H9 (cell line): ENCODE data around the gene IGF1R. TPM values are rescaled to one million over a fixed set of nuclear protein-coding genes. Genes with fewer than 3 reads are reported as not detected.

ENCODE experiments used
- DNase-seq: peaks from one replicate; pipeline ENCODE4 v3.0.0-alpha.2; 2017
- H2AFZ ChIP-seq: one replicate; pipeline ENCODE4 v1.6.1; 2013; ENCODE audit warnings: mild to moderate bottlenecking, low read length, control low read depth, moderate library complexity
- H2AK5ac ChIP-seq: 2 replicates; pipeline ENCODE4 v1.6.1; 2013; ENCODE audit warnings: low read length, control low read depth, mixed read lengths; ENCODE audit not compliant: insufficient read length
- H2BK120ac ChIP-seq: one replicate; pipeline ENCODE4 v1.6.1; 2013; ENCODE audit warnings: low read depth, mild to moderate bottlenecking, low read length, control low read depth, inconsistent platforms; ENCODE audit not compliant: poor library complexity, severe bottlenecking
- H2BK12ac ChIP-seq: 2 replicates; pipeline ENCODE4 v1.6.1; 2013; ENCODE audit warnings: low read length, control low read depth, mixed read lengths, low read depth; ENCODE audit not compliant: insufficient read length
- H2BK15ac ChIP-seq: 2 replicates; pipeline ENCODE4 v1.6.1; 2013; ENCODE audit warnings: low read depth, low read length, control low read depth
- H2BK20ac ChIP-seq: one replicate; pipeline ENCODE4 v1.6.1; 2013; ENCODE audit warnings: low read depth, mild to moderate bottlenecking, low read length, control low read depth, inconsistent platforms; ENCODE audit not compliant: poor library complexity, severe bottlenecking
- H2BK5ac ChIP-seq: 2 replicates; pipeline ENCODE4 v1.6.1; 2013; ENCODE audit warnings: low read length, control low read depth, mixed read lengths; ENCODE audit not compliant: insufficient read length
- H3K14ac ChIP-seq: 2 replicates; pipeline ENCODE4 v1.6.1; 2013; ENCODE audit warnings: low read length, control low read depth; ENCODE audit not compliant: insufficient read depth
- H3K18ac ChIP-seq: 2 replicates; pipeline ENCODE4 v1.6.1; 2013; ENCODE audit warnings: low read depth, mild to moderate bottlenecking, mixed read lengths, low read length, control low read depth; ENCODE audit not compliant: insufficient read length
- H3K23ac ChIP-seq: 2 replicates; pipeline ENCODE4 v1.6.1; 2013; ENCODE audit warnings: low read length, control low read depth, mixed read lengths, low read depth; ENCODE audit not compliant: insufficient read length
- H3K23me2 ChIP-seq: 2 replicates; pipeline ENCODE4 v1.6.1; 2013; ENCODE audit warnings: low read depth, mild to moderate bottlenecking, mixed read lengths, low read length, control low read depth; ENCODE audit not compliant: insufficient read length, poor library complexity, severe bottlenecking
- H3K27ac ChIP-seq: 2 replicates; pipeline ENCODE4 v1.5.1; 2013; ENCODE audit warnings: low read length, control low read depth, mixed read lengths, low read depth; ENCODE audit not compliant: insufficient read length
- H3K27me3 ChIP-seq: 2 replicates; pipeline ENCODE4 v1.6.1; 2013; ENCODE audit warnings: low read length, control low read depth, inconsistent platforms; ENCODE audit not compliant: insufficient read depth
- H3K4ac ChIP-seq: 2 replicates; pipeline ENCODE4 v1.6.1; 2013; ENCODE audit warnings: low read depth, mild to moderate bottlenecking, control low read depth, inconsistent platforms, low read length, moderate library complexity
- H3K4me1 ChIP-seq: 2 replicates; pipeline ENCODE4 v1.6.1; 2013; ENCODE audit warnings: low read length, control low read depth, inconsistent platforms; ENCODE audit not compliant: insufficient read depth
- H3K4me2 ChIP-seq: 2 replicates; pipeline ENCODE4 v1.6.1; 2013; ENCODE audit warnings: low read length, control low read depth, mixed read lengths; ENCODE audit not compliant: insufficient read length, insufficient read depth
- H3K56ac ChIP-seq: 2 replicates; pipeline ENCODE4 v1.6.1; 2013; ENCODE audit warnings: low read depth, mild to moderate bottlenecking, mixed read lengths, low read length, control low read depth; ENCODE audit not compliant: insufficient read length
- H3K79me1 ChIP-seq: 2 replicates; pipeline ENCODE4 v1.6.1; 2013; ENCODE audit warnings: low read depth, mild to moderate bottlenecking, moderate library complexity, low read length, control low read depth, inconsistent platforms; ENCODE audit not compliant: insufficient read depth, poor library complexity, severe bottlenecking
- H3K79me2 ChIP-seq: 2 replicates; pipeline ENCODE4 v1.6.1; 2013; ENCODE audit warnings: low read length, control low read depth, inconsistent platforms; ENCODE audit not compliant: insufficient read depth
- H3K9ac ChIP-seq: 2 replicates; pipeline ENCODE4 v1.6.1; 2013; ENCODE audit warnings: low read length, control low read depth, mixed read lengths; ENCODE audit not compliant: insufficient read length; ENCODE audit errors: extremely low read depth
- H3K9me3 ChIP-seq: one replicate; pipeline ENCODE4 v1.6.1; 2013; ENCODE audit warnings: low read depth, low read length, inconsistent platforms; ENCODE audit not compliant: control insufficient read depth
- H3T11ph ChIP-seq: one replicate; pipeline ENCODE4 v1.6.1; 2013; ENCODE audit warnings: mild to moderate bottlenecking, low read length, control low read depth, inconsistent platforms
- H4K20me1 ChIP-seq: one replicate; pipeline ENCODE4 v1.6.1; 2013; ENCODE audit not compliant: control insufficient read depth, insufficient read length, insufficient read depth
- H4K5ac ChIP-seq: 2 replicates; pipeline ENCODE4 v1.6.1; 2013; ENCODE audit warnings: low read depth, mild to moderate bottlenecking, mixed read lengths, low read length, control low read depth; ENCODE audit not compliant: insufficient read length
- H4K8ac ChIP-seq: replicated peaks from 2 replicates; pipeline ENCODE4 v1.6.1; 2013; ENCODE audit warnings: low read length, control low read depth, mixed read lengths, low read depth; ENCODE audit not compliant: insufficient read length
- H4K91ac ChIP-seq: 2 replicates; pipeline ENCODE4 v1.6.1; 2013; ENCODE audit warnings: low read depth, mild to moderate bottlenecking, moderate library complexity, mixed read lengths, low read length, control low read depth; ENCODE audit not compliant: insufficient read length
- H3K27ac Mint-ChIP-seq, 3 experiments: 2 replicates in 2 of 3; 3 replicates in 1 of 3; pipeline ENCODE4 v1.8.0; 2020 to 2021; ENCODE audit warnings: mixed read lengths in 3 of 3, mild to moderate bottlenecking in 1 of 3, moderate library complexity in 1 of 3
- H3K27me3 Mint-ChIP-seq: 2 replicates; pipeline ENCODE4 v1.8.0; 2021; ENCODE audit warnings: low read depth, mild to moderate bottlenecking, moderate library complexity, mixed read lengths
- H3K36me3 Mint-ChIP-seq, 3 experiments: 2 replicates in 2 of 3; 3 replicates in 1 of 3; pipeline ENCODE4 v1.8.0; 2020 to 2021; ENCODE audit warnings: low read depth in 3 of 3, mixed read lengths in 3 of 3; ENCODE audit not compliant: insufficient read depth in 1 of 3
- H3K4me1 Mint-ChIP-seq, 2 experiments: 2 replicates each; pipeline ENCODE4 v1.8.0; 2020; ENCODE audit warnings: mixed read lengths in 2 of 2
- H3K4me3 Mint-ChIP-seq, 2 experiments: 2 replicates in 1 of 2; 3 replicates in 1 of 2; pipeline ENCODE4 v1.8.0; 2020 to 2021; ENCODE audit warnings: mild to moderate bottlenecking in 2 of 2, mixed read lengths in 2 of 2, moderate library complexity in 1 of 2
- H3K9me3 Mint-ChIP-seq, 2 experiments: 2 replicates in 1 of 2; 3 replicates in 1 of 2; pipeline ENCODE4 v1.8.0; 2020; ENCODE audit warnings: mild to moderate bottlenecking in 2 of 2, mixed read lengths in 2 of 2, moderate library complexity in 1 of 2
- whole genome bisulfite sequencing: extraction: QIAGEN DNeasy Blood & Tissue Kit; methylation state at CpG from one replicate; pipeline ENCODE4 v1.1.7; 2013; ENCODE audit warnings: missing lambda C conversion rate, low lambda C conversion rate, mixed read lengths; ENCODE audit not compliant: insufficient read length; ENCODE audit errors: extremely low coverage; 5-methylcytosine and 5-hydroxymethylcytosine counted together
- total RNA-seq: library from RNA; stranded (reverse); gene quantifications from 2 replicates; pipeline ENCODE4 v1.2.1, GENCODE V29; 2021
- TF ChIP-seq, protein P1 (sequence below): fragments of 200-600 bp; sonication (generic); conservative IDR thresholded peaks from 3 replicates; pipeline ENCODE4 v1.8.0; 2021; ENCODE audit warnings: antibody characterized with exemption, mild to moderate bottlenecking

IGF1R gene
- total RNA-seq, 1 experiment from 2014 or later, result 70.0 TPM

GRCh38 chr15:98708037-98708590 is 59.8 kb downstream of the IGF1R start:
- H3K9me3 Mint-ChIP-seq, result peaks cover 5% of the 10 kb centered on the region in 2 experiments; a peak in 3 of 5 replicates
- Histone ChIP-seq H2BK5ac (no peak overlapping the region), H3K23me2 (no peaks in the 10 kb centered on the region), H3K79me2 (peaks cover 80% of the 10 kb centered on the region; the same call in 1 of the 2 replicates), H2BK15ac (no peak overlapping the region), H2BK120ac (no peak overlapping the region), H3K79me1 (peaks cover 13% of the 10 kb centered on the region), H2BK12ac (no peak overlapping the region), H2AK5ac (no peak overlapping the region), H4K91ac (no peak overlapping the region), H2BK20ac (no peak overlapping the region), H4K5ac (no peak overlapping the region), H2AFZ (no peak overlapping the region), H3K56ac (no peak overlapping the region), H3K27ac (no peak overlapping the region), H4K8ac (no peak overlapping the region), H3T11ph (no peak overlapping the region), H3K4ac (no peak overlapping the region), H3K14ac (no peak overlapping the region), H3K4me2 (no peak overlapping the region), H3K9me3 (no peaks in the 10 kb centered on the region), H3K27me3 (no peaks in the 10 kb centered on the region), H3K4me1 (peaks cover 18% of the 10 kb centered on the region; the same call in 1 of the 2 replicates), H4K20me1 (no peaks in the 10 kb centered on the region), H3K23ac (no peak overlapping the region), H3K18ac (no peak overlapping the region), H3K9ac (no peak overlapping the region)
- no peak for DNase-seq
- TF ChIP-seq, protein P1, sequence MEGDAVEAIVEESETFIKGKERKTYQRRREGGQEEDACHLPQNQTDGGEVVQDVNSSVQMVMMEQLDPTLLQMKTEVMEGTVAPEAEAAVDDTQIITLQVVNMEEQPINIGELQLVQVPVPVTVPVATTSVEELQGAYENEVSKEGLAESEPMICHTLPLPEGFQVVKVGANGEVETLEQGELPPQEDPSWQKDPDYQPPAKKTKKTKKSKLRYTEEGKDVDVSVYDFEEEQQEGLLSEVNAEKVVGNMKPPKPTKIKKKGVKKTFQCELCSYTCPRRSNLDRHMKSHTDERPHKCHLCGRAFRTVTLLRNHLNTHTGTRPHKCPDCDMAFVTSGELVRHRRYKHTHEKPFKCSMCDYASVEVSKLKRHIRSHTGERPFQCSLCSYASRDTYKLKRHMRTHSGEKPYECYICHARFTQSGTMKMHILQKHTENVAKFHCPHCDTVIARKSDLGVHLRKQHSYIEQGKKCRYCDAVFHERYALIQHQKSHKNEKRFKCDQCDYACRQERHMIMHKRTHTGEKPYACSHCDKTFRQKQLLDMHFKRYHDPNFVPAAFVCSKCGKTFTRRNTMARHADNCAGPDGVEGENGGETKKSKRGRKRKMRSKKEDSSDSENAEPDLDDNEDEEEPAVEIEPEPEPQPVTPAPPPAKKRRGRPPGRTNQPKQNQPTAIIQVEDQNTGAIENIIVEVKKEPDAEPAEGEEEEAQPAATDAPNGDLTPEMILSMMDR, result no peak
- peaks cover 29 to 37% (median 34%) of the 10 kb centered on the region in 3 experiments for H3K36me3 Mint-ChIP-seq
- no peak overlapping the region; a peak in 1 of 5 replicates for H3K4me3 Mint-ChIP-seq
- H3K27me3 Mint-ChIP-seq, result no peaks in the 10 kb centered on the region
- WGBS, result no CpG with 5 or more reads among the region's 10 CpGs
- peaks cover 47% of the 10 kb centered on the region in 2 experiments for H3K4me1 Mint-ChIP-seq
- peak overlapping the region in 2 of 3 experiments; percentile 34 to 86; a peak in 2 of 7 replicates for H3K27ac Mint-ChIP-seq
